Left ventricle myocardium superior (tissue), 1 donor: ENCODE measurements around the gene ELL2. TPM values are rescaled to one million over a fixed set of nuclear protein-coding genes. Genes with fewer than 3 reads are reported as not detected.

Experiments used
- ATAC-seq: fragments of 200-7000 bp; cut with Tn5 transposase; one replicate; pipeline ENCODE4 v1.9.1; 2020; ENCODE audit warnings: mild to moderate bottlenecking, moderate library complexity
- DNase-seq: peaks from one replicate; pipeline ENCODE4 v3.0.0-alpha.2; 2020
- intact Hi-C: fragments of 100-400 bp; cut with micrococcal nuclease; formaldehyde crosslinking; loops from one replicate; pipeline ENCODE4 v1.11.0; 2022
- long read RNA-seq: library from polyadenylated mRNA; unstranded; transcript quantifications from one replicate; pipeline ENCODE4 v2.0.0, GENCODE V29; 2021
- total RNA-seq: library from RNA; stranded (reverse); fragmentation: NEBNext Ultra II Directional; extraction: Animal tissue kit (Norgen Biotek cat#: 25700); gene quantifications from one replicate; pipeline ENCODE4 v1.2.1, GENCODE V29; 2021
- donor health status: DM: no; HTN: yes; CAD: no; lungs with severe emphysema.

ELL2 gene
- total RNA-seq: 23.4 TPM
- long read RNA-seq, partial matches to known transcripts: 8 of 11 reads
- long read RNA-seq, other reads (novel, unspliced or antisense): 2 of 11 reads

DNA sequence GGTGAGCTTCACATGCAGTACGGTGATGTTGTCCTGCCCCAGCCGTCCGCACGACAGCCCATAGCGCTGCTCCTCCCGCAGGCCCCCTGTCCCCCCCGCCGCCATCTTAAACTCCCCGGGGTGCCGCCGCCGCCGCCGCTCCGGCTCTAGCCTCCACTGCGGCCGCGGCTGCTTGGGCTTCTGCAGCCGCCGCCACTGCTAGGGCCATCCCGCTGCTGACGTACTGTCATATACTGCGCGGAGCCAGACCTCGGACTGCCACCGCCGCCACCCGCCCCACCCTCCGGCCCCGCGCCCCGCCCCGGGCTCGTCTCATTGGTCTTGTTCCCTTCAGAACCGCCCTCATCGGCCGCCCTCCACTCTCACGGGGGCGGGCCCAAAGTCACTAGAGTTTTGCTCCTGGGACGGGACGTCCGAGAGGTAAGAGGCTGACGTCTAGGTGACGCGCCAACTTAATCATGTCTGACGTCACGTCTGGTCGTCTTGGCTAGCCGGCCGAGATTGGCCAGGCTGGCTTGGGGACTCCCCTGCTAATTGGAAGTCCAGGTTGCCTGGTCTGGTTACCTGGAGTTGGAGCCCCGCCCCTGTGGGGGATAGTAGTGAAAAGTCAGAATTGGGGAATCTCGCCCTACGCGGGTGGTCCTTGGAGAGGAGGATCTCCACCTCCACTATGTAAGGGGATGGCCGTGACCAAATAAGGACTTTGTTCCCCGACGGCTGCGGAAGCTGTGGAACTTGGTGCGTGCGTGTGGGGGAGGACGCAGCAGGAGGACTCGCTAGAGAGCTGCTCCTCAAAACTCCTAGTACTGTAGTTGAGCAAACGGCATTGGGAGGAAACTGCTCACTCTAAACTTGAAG lies at the start of gene ELL2:
Gene ELL2 (minus strand): TSS at position 235 of the 858 bp plus-strand sequence. CDS start 130 bp downstream, at position 105.
- ATAC-seq (peak; percentile 91), DNase-seq (peak; percentile 98)
- intact Hi-C loops: loop anchor here (10.0 kb wide), 1 partner anchor 373 kb away; no protein-coding TSS in a partner anchor

DNA sequence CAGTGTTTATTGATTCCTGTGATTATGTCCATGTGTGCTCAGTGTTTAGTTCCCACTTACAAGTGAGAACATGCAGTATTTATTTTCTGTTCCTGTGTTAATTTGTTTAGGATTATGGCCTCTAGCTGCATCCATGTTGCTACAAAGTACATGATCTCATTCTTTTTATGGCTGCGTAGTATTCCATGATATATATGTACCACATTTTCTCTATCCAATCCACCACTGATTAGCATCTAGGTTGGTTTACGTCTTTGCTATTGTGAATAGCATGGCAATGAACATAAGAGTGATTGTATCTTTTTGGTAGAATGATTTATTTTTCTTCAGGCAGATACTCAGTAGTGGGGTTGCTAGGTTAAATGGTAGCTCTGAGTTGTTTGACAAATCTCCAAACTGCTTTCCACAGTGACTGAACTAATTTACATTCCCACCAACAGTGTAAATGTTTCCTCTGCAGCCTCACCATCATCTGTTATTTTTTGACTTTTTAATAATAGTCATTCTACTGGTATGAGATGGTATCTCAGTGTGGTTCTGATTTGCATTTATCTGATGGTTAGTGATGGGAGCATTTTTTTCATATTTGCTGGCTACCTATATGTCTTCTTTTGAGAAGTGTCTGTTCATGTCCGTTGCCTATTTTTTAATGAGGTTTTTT lies 47.5 kb upstream of the ELL2 start:
- intact Hi-C loops: no loop called here
- ATAC-seq: no peak
- no peak for DNase-seq

DNA sequence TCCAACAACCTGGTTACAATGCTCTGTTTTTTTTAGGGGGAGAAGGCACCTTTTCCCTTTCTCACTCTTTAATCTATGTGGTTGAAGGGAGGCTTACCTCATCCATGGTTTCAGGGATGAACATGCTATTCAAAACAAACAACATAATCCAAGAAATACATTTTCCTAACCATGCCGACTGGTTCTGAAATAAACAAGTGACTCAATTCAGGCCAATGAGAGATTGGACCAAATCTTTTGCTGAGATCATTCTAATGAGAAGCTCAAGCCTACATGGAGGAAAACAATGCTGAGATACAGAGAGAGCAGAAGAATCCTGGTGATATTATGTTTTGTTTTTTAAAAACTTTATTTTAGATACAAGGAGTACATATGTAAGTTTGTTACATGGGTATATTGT lies 46.8 kb upstream of the ELL2 start:
- no peak for ATAC-seq
- intact Hi-C loops: no loop called here

DNA sequence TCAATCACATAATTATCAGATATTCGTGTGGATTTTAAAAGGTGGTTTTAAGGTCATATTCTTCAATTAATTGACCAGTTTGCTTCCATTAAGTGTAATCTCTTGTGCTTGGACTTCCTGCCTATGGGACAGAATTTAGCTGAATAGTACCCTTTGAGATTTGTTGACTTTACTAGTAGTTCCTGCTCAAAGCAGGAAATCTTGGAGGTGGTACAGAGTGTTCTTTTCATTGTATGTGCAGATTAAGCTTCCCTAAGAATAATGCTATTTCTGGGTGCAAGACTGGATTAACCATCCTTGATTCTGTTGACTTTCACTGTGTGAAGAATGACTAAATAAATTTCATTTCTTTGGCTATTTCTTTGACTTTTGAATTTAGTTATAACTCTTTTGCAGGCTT lies 45.4 kb upstream of the ELL2 start:
- ATAC-seq (no peak), DNase-seq (no peak)
- intact Hi-C loops: no loop called here

More for the DNA sequence above, 46.8 kb upstream of the ELL2 start:
- DNase-seq: no peak

DNA sequence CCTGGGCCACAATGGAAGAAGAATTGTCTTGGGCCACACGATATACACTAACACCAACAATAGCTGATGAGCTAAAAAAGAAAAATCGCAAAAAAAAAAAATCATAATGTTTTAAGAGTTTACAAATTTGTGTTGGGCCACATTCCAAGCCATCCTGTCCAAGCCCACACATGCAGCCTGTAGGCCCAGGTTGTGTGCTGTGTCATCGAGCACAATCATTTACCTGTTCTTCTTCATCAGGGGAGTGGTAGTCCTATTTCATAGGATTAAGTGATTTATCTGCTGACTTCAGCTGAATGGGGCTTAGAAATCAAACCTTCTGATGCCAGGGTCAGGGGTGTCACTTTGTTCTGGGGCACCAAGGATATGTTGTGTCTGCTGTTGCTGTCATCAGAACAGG lies 44.6 kb upstream of the ELL2 start:
- ATAC-seq: no peak
- DNase-seq: no peak
- intact Hi-C loops: no loop called here

DNA sequence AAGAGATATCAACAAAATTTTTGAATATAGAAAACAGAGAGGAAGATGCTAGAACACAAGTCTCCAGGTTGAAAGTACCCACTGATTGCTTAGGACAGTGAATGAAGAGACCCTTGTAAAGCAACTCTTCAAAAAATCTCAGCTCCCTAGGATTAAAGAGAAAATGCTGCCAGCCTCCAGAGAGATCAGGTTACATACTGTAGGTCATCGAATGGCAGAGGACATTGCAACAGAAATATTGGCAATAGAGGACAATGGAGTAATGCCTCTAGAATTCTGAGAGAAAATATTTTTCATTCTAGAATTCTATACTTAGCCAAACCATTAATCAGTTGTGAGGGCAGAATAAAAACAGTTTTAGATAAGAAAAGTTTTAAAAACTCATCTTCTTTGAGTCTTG lies 43.1 kb upstream of the ELL2 start:
- intact Hi-C loops: no loop called here
- ATAC-seq: no peak
- no peak for DNase-seq

DNA sequence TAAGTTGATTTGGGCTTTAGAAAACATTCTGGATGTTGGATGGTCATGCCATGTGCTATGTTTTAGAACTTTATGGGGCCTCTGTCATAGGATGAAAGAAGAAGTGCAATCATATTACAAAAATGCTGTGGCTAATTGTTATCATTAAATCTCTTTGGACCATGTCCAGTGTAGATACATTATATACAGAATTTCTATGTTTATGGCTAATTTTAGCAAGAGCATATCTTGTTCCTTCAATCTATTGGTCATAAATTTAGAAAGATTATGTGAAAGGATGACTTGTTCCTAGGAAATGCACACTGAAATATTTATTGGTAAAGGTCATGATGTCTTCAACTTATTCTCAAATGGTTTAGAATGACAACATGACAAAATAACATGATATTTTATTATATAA lies 42.4 kb upstream of the ELL2 start:
- ATAC-seq (no peak), DNase-seq (no peak)
- intact Hi-C loops: no loop called here

DNA sequence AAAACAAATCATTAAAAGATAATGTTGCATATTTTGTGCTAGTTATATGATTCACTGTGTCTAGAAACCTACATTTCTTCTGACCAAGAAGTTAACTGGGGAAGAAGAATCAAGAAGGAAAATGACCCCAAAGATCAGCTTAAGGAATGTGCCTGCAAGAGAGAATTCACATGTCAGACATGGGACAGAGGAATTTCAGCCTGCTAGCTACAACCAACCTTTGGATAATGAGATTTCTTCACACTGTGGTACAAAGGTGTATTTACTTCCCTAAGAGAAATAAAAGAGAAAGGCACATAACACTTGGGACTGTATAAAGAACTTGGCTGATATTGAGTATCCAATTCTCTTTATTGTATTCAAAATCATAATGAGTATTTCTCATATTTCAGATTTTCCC lies 39.6 kb upstream of the ELL2 start:
- intact Hi-C loops: no loop called here
- no peak for DNase-seq
- no peak for ATAC-seq

DNA sequence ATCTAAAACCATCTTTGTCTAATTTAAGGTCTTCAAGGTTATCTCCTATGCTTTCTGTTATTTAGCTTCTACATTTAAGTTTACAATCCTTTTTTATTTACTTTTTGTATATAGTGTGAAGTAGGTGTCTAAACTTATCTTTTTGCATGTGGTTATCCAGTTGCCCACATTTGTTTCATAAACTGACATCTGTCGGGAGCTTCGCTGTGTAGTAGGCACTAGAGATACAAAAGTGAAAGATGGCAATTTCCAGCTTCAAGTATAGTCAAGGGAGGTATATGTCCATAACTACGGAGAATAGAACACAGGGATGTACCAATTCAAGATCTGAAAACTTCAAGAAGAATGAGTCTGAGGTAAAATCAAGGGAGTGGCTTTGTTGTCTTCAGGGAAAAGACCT lies 38.7 kb upstream of the ELL2 start:
- ATAC-seq (no peak), DNase-seq (no peak)
- intact Hi-C loops: no loop called here

DNA sequence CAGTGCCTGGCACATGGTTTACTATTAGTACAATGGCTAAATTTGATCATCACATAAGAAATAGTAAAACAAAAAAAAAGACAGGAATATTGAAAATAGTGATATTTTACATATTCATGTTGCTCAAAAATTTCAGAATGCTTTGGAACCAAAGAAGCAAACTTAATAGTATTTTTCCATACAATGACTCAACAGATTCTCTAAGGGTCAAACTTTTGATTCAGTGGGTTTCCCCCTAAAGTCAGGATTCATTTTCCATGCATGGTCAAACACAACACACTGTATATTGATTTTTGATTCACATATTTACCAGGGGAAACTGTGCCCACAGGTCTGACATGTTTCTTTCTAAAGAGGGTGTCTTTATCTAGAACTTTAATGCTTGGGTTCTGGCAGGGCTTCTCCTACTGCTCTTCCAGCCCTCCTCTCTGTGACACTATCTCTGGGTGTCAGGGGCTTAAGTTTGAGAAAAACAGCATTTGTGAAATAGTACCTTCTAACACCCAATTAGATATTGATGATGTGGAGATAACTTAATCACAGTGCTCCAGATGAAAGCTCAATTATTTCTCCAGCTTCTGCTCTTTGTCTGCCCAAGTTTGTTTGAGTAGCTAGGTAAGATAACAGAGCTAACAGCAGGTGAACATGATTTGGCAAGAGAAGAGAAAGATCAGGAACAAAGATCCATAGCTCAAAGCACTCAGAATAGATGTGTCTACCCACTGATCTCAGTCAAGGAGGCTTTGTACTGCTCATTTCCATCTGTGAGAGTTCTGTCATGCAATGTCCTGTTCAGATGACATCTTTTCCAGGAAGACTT lies 35.5 kb upstream of the ELL2 start:
- intact Hi-C loops: no loop called here
- ATAC-seq (no peak), DNase-seq (no peak)

DNA sequence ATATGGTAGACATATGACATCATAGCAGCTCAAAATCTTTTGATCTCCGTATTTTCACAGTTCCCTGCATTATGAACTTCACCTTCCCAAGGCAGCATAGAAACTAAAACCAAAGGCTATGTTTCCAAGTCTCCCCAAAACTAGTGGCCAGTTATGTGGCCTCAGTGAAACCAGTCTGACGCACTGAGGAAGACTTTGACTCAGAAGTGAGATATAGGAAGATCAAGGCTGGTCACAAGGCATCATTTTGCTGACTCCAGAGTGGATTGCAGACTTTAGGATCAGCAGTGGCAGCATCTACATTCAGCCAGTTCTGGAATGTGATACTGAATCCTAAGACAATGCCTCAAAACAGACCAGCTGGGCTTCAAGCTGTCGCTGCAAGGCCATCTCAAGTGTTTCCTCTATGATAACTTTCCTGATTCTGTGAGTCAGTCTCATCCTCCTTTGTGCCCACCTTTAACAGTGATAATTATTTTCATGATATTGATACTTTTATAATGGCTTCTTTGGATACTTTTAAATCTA lies 34.4 kb upstream of the ELL2 start:
- intact Hi-C loops: no loop called here
- no peak for DNase-seq
- ATAC-seq: no peak

DNA sequence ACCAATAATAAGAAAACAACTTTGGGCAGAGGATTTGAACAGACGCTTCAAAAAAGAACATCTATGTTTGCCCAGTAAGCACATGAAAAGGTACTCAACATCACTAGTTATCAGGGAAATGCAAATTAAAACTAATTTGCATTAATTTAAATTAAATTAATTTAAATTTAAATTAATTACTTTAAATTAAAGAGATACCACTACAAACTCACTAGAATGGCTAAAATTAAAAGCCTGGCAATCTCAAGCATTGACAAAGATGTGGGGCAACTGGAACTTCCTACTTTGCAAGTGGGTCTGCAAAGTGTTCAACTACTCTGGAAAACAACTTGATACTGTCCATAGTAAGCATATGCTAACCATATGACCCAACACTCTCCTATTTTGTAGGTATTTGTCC lies 32.1 kb upstream of the ELL2 start:
- intact Hi-C loops: no loop called here

DNA sequence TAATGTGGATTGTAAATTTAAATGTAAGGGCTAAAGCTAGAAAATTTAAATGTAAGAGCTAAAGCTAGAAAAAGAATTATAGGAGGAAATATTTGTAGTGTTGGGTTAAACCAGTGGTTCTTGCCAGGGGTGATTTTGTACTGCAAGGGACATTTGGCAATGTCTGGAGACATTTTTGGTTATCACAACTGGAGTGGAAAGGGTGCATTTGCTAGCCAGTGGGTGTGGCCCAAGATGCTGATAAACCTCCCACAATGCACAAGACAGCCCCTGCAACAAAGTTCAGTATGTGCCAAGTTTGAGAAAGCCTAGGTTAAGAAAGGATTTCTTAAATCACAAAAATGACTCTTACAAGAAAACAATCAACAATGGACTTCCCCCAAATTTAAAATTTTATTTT lies 31.6 kb upstream of the ELL2 start:
- no peak for DNase-seq
- no peak for ATAC-seq
- intact Hi-C loops: no loop called here

More for the DNA sequence above, 32.1 kb upstream of the ELL2 start:
- ATAC-seq (no peak), DNase-seq (no peak)

DNA sequence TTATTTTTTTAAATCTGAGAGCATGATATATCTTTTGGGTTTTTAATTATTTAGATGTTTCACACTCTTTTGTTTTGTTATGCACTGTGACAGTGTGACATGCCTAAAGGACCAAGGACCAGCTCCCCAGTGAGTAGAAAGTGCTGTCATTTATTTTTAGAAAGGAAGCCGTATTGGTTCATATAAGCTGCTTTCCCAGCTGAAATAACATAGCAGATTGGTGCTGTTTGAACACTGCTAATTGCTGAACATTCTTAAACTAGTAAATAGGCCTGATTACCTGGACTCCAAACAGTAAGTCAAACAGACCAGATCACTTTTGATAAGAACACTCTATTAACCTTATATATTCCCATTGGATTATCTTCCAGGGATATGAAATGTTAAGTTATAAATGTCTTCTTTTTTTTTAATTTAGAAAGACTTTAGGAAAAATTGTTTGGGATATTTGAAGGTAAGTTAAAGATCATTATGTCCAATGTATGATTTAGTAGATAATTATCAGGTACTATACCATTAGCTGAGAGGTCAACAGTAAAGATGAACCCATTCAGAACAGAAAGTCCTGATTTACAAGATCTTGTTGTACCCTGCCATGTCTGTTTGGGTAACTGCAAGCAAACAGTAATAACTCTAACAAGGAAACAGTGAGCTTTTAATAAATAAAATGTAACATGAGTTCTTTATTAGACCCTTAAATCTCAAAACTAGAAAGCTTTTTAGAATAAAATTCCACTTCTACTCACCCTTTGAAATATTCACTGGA lies 27.8 kb upstream of the ELL2 start:
- intact Hi-C loops: no loop called here
- ATAC-seq (peak; percentile 55), DNase-seq (no peak)

DNA sequence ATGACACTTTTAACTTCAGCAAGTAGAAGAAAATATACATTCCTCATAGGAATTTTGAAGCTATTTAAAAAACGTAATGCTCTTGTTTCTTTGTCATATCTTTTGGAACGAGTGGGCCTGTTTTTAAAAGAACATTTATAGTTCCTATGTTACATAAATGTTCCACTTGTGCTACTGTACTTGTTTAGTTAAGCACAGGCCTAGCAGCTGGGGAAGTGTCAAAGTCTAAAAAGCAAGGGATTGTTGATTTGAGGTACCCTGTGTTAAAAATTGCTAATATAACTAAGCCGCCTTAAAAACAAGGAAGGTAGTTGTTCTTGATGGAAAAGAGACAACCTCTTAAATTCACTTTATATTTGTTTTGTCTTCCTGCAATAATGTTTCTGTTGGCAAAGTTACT lies 27.2 kb upstream of the ELL2 start:
- intact Hi-C loops: no loop called here
- DNase-seq: no peak
- peak; percentile 55 for ATAC-seq

DNA sequence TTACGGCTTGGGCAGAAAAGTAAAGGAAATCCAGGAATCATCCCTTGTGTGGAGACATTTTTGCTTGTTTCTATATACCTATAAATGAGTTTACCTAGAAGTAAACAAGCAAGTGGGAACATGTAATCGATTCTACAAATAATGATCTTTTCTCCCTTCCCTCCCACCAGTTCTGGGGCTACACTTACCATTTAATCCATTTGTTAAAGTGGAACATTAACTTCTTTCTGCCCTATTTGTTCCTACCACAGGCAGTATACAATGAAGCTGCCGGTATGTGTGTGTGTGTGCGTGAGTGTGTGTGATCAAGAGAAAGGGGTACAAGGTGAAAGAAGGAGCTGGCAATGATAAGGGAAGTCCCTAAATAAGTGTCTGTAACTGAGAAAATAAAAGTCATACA lies 26.4 kb upstream of the ELL2 start:
- no peak for DNase-seq
- ATAC-seq: no peak
- intact Hi-C loops: no loop called here

DNA sequence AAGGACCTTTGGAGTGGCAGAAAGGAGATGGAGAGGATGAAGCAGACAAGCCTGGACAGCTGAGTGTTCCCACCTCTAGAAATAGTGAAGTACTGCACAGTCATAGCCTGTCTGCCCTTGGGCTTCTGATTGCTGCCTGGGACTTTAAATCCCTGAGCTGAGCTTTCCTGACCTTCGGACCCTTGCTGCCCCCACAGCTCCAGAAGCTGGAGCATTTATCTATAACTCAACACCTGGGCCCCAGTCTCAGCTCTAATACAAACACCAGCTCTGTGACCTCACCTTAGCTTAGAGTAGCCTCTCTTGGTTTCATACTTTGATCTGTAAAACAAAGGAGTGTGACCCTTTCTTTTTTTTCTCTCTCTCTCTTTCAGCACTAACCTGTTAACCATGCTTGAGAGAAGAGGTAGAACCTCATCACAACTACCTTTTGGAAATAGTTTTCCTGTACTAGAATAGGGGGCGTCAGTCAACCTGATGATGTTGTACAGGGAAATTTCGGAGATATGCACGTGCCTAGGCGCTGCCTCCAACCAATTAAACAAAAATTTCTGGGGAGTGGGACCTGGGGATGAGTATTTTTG lies 25.4 kb upstream of the ELL2 start:
- DNase-seq (no peak), ATAC-seq (peak; percentile 62)
- intact Hi-C loops: no loop called here

DNA sequence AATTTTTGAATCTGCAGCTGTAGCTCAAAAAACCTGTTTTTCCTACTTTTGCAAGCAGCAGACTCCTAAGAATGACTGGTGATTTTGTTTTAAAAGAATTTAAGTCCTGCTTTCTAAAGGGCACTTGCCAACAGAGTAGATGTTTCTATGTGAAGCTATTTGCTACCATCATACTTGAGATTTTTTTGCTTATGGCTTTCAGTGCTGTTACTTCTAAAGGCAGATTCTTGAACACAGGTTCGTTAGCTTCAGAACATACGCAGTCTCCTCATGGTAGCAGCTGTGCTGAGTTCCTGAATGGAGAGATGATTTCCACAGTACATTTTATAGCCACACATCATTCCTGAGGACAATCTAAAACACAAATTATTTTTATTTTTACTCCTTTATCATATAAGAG lies 24.4 kb upstream of the ELL2 start:
- DNase-seq (no peak), ATAC-seq (peak; percentile 44)
- intact Hi-C loops: no loop called here

DNA sequence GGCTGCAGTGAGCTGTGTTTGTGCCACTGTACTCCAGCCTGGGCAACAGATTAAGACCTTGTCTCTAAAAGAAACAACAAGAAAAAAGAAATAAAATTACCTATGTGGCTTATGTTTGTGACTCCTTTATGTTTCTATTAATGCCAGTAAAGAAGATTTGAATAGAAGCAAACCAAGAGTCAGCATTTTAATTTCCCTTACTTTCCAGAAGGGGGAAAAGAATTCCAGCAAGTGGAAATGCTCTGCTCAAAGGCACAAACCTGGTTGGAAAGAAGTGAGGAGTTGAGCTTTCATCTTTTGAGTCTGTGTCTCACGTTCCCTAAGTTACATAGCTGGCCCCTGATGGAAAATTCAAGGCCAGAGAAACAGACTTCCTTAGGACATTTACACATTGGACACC lies 23.6 kb upstream of the ELL2 start:
- intact Hi-C loops: no loop called here
- DNase-seq (no peak), ATAC-seq (no peak)
